Activated CD8-positive, alpha-beta memory T cell treated with anti-CD3 and anti-CD28 coated beads, Interleukin-2, amount 50 U/mL, for 4 hours (primary cell): ENCODE data around the gene TTC27.
"Not testable (repeated sequence)": the region's sequence is repeated elsewhere in the genome, so short reads cannot be mapped to it uniquely, and the experiment has no call there.

Source experiments
- DNase-seq: peaks from one replicate; pipeline ENCODE4 v3.0.0-alpha.2; 2020

TTC27 gene

DNA sequence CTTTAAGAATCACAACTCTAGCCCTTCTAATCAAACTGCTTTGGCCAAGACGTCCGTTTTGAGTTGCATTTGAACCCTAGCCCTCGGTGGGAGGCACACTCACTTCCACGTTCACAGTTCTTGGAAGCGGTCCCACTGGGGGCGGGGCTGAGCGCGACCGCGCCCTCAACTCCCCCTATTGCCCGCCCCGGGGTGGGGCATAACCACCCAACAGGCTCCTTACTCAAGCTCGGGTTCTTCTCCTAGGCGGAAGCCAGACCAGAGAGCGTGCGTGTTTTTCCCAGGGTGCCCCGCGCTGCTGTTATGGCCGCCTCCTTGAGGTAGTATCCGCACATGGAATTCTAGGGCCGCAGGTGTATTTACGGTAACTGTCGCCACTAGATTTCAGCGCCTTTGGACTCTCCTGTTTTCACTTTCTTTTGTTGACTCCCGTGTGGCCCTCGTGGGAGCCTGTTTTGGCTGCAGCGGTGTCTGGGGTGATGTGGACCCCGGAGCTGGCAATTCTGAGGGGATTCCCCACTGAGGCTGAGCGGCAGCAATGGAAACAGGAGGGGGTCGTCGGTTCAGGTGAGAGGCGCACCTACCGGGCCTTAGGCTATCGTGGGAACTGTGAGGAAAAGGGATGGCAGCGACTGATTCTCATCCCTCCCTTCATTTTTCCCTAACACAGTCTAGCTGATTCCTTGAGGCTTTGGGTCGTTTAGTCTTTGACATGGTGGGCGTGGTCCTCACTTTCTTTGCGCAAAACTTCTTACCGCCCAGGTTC is at the start of gene TTC27:
TSS of gene TTC27 (plus strand) at position 237 of the 766 bp plus-strand sequence. CDS start at position 480, 243 bp downstream.
- DNase-seq, result peak; percentile 95

DNA sequence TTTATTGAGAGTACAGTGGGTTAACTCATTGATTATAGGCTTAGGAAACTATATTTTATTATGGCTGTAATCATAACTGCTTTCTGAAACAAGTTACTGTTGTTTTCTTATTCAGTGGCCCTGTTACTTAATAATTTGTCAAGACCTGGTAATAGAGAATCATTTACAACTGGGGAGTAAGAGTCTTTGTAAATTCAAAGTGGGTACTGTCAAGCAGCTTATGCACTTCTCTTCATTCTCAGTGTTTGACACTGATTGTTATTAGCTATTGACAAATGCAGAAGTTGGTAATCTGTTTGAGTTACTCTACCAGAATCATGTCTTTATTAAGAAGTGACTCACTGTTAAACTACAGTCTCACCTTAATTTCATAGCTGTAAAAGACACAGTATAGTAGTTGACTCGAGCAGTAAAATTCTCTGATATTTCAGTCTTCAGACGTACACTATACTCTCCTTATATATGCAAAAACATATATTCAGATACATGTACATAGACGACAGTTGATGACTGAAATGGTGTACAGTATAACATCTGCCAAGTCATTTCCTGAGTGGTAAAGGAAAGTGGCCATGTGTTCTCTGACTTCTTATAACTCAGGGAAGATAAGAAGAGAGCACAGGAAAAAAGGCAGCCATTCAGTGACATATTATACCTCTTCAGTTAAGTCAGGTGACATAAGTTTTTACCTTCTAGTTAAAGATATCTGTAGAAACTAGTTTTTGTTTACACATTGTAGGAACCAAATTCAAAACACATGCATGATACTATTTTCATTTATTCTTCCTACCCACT is 36.0 kb upstream of the TTC27 start:
- DNase-seq, result no peak

DNA sequence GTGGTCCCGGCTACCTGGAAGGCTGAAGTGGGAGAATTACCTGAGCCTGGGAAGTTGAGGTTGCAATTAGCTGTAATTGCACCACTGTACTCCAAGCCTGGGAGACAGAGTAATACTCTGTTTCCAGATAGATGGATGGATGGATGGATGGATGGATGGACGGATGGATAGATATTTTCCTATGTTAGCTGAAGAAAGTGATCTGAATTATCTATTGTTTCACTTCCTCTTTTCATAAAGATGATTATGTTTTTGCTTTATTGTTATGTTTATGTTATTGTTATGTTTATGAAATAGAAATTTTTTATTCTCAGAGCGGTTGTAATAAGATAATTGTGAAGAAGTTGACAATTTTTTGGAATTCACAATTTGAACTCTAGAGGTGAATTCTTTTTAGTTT is 33.3 kb upstream of the TTC27 start:
- no peak for DNase-seq

DNA sequence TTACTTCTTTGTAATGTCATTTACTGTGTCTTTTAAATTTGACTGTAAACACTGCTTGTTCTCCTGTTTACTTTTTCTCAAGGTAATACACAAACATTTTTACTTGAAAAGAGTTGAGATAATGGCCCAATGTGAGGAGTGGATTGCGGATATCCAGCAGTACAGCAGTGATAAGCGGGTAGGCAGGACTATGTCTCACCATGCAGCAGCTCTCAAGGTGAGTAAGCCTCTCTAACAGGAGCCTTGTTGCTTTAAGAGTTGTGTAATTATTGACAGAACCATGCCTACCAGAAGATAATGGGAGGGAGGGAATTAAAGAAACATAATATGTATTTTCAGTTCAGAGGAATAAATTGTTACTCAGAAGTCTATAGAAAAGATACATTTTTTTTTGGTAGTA is 16.5 kb upstream of the TTC27 start:
- no peak for DNase-seq

DNA sequence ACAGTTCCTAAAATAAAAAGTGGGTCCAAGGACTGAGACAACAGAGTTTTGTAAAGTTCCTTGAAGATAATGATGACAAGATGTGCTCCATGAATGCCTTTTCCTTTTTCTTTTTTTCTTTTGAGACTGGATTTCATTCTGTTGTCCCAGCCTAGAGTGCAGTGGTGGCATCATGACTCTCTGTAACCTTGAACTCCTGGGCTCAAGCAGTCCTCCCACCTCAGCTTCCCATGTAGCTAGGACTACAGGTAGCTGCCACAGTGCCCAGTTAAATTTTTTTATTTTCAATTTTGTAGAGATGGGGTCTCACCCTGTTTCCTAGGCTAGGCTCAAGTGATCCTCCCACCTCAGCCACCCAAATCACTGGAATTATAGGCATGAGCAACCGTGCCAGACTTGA is 16.1 kb upstream of the TTC27 start:
- no peak for DNase-seq

DNA sequence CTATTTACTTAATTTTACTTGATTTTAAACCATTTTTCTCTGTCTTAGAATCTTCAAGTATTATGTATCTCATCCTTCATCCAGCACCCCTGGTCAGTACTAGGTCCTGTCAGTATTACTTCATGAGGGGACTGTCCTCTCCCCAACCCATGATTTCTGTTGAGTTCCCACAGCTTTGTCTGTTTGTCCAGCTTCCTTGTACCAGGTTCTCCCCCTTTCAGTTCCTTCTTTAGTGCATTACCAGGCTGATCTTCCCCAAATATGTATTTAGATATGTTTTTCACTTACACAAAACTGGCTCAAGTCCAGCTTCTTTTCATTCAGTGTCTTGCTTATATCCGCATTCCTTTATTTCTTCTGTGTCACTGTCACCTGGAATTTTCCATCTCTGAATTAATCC is 13.8 kb upstream of the TTC27 start:
- DNase-seq, result no peak

DNA sequence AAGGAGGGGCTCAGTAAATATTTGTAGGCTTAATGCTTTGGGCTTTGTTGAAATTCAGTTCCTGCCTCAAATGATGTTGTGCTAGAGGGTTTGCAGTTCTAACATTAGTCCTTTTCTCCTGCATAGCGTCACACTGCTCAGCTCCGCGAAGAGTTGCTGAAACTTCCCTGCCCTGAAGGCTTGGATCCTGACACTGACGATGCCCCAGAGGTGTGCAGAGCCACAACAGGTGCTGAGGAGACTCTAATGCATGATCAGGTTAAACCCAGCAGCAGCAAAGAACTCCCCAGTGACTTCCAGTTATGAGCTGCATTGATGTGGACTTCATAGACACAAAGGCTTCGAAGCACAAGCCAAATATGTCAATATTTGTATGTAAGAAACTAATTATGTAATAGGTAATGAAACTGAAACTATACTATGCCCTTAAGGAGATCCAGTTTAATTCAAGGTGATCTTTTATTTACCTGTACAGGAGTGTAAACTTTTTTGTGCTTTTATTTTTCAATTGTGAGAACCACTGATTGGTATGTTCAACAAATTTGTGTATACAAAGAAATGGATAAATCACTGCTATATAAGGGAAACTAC is 10.2 kb upstream of the TTC27 start:
- no peak for DNase-seq

DNA sequence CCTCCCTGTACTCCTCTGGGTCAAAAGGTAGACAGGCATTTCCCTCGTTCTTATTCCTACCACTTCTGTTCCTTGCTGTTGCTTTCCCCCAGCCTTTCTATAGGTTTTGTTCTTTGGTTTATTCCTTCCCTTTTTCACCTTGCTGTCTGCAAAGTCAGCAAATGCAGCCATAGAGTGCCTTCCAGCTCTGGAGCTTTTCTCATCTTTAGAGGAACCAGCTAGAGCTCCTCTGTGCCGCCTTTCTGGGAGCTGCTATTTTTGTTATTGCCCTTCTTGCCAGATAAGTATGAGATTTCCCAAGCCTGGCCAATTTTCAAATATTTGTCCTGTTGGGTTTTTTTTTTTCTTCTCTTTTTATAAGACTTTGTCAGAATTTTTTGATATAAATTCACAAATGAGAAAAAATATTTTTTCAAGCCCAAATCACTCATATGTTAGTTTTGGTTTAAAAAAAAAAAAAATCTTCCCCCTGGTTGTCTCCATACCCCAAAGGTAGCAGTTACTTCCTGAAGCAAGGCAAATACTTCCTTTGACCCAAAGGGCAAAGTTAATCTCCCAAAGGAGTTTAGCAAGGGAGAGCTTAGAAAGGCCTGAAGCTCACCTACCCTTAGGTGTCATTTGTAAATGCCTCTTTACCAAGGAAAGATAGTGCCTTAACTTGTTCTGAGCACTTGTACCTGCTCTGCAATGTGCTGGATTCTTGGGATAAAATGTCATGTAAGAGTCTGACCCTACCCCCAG is 5.1 kb upstream of the TTC27 start:
- DNase-seq, result no peak

DNA sequence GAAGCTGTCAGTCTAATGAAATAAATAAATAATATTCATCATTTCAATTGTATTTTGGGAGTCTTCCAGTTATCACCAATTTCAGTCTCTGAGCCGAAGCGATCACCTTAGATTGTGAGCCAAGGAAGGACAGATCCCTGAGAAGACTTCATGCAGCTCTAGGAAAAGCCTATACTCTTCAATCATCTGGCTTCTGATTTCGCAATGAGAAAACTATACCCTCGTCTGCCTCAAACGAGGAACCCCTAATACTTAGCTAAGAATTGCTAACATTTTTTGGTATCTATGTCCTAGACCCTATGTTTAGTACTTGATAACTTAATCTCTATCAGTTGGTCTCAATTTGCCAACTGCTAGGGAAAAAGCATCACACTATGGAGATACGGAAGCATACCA is 4.5 kb upstream of the TTC27 start:
- DNase-seq, result no peak

DNA sequence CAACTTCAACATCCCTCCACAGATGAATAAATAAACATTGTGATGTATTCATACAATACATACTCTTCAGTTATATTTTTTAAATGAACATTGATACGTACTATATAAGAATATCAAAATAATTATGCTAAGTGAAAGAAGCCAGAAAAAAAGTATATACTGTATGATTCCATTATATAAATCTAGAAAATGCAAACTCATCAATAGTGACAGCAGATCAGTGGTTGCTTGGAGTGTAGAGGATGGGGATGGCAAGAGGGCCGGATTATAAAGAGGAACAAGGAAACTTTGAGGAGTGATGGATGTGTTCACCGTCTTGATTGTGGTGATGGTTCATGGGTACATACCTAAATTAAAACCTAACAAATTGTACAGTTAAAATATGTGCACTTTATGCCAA is 3.0 kb upstream of the TTC27 start:
- DNase-seq, result no peak

DNA sequence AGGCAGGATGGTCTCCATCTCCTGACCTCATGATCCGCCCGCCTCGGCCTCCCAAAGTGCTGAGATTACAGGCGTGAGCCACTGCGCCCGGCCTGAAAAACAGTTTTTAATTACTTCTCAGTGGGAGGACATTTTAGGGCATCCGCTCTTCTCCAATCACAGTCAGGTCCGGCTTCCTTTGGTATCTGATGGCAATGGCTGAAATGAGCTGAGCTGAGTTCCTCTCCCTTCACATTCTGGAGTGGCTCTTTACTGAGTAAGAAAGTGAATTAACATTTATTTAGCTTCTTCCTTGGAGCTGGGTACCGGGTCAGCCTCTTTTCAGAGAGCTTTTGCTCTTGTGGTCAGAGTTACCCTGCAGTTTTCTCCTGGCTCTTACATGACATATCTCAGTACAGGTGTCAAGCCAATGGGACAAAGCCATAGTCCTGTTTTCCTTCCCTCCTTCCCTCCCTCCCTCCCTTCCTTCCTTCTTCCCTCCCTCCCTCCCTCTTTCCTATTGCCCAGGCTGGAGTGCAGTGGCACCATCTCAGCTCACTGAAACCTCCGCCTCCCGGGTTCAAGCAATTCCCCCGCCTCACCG is 1.1 kb upstream of the TTC27 start:
- no peak for DNase-seq

DNA sequence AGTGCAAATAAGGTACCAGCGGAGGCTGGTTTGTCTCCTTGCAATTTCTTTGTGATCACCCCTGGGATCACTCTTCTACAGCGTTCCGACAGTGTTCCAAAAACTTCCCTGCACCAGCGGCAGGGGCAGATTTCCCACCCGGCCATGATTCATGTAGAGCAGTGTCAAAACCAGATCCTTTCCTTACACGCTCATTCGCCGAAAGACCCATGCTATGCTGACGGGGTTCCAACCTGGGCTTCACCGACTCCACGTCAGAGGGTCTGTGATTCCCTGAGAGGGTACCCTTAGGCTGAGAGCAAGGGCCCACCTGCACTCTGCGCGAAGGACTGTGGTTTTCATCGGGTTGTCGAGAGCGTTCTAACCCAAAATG is 423 bp upstream of the TTC27 start:
- DNase-seq, result no peak

DNA sequence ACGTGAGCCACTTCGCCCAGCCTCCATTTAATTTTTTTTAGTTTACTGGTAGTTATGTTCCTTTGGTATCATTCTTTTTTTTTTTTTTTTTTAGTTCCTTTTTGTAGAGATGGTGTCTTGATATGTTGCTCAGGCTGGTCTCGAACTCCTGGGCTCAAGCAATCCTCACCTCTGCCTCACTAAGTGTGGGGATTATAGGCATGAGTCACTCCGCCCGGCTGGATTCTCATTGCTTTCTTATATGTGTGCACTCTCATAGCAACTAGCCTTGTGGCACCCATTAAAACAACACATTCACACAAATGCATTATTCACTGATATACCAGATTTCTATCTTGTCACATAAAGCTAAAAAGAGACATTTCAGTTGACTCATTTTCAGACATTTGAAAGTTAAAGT is 4.2 kb downstream of the TTC27 start:
- DNase-seq, result no peak

DNA sequence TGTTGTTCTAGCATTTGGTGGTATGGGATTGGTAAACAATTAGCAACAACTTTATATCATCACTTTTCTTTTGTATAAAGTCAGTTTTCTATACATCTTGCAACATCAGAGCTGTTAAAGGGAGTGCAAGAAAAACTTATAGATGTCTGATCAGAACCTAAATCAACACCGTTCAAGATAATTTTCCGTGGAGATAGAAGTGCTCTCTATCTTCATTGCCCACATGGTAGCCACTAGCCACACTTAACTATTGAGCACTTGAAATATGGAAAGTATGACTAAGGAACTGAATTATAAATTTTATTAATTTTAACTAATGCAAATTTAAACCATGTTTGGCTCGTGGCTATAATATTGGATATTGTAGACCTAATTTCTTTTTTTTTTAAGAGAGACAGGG is 5.2 kb downstream of the TTC27 start:
- DNase-seq, result no peak

DNA sequence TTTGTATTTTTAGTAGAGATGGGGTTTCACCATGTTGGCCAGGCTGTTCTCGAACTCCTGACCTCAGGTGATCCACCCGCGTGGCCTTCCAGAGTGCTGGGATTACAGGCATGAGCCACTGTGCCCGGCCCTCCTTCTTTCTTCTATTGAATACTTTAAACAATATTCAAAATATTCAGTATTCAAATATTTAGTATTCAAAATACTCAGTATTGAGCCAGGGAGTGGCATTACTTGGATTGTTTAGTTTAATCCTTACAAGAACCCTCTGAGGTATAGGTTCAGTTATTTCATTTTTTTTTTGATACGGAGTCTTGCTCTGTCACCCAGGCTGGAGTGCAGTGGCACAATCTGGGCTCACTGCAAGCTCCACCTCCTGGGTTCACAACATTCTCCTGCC is 10.7 kb downstream of the TTC27 start:
- DNase-seq, result not testable (repeated sequence)

DNA sequence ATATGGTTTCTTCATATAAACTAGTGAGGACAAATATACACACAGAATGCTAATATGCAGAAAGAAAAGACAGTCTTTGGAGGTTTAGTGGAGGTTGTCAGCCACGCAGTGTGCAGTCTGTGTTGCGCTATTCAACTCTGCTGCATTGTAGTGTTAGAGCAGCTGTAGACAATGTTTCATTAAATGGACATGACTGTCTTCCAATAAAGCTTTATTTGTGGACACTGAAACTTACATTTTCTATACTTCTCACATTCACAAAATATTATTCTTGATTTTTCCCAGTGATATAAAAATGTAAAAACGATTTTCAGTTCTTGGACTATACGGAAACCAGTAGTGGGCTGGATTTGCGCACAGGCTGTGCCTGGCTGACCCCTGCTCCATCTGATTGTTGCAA is 13.3 kb downstream of the TTC27 start:
- DNase-seq, result no peak

DNA sequence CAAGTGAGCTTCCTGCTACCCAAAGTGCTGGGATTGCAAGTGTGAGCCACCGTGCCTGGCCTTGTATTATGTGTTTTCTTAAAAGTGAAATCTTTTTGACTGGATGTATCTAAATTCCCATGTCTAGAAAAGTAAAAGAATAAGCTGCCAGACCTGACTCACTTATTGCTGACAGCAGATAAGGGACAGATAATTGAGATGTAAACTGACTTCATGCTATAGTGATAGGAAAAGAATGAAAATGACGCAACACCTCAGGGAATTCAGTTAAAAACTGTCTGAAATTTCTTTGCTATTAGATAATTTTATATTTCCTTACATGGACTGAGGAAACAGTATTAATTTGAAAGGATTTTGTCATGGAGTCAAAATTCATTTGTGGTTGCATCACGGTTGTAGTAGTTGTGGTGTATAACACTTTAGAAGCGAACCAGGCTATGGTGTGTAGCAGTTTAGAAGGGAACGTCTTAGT is 19.4 kb downstream of the TTC27 start:
- no peak for DNase-seq

DNA sequence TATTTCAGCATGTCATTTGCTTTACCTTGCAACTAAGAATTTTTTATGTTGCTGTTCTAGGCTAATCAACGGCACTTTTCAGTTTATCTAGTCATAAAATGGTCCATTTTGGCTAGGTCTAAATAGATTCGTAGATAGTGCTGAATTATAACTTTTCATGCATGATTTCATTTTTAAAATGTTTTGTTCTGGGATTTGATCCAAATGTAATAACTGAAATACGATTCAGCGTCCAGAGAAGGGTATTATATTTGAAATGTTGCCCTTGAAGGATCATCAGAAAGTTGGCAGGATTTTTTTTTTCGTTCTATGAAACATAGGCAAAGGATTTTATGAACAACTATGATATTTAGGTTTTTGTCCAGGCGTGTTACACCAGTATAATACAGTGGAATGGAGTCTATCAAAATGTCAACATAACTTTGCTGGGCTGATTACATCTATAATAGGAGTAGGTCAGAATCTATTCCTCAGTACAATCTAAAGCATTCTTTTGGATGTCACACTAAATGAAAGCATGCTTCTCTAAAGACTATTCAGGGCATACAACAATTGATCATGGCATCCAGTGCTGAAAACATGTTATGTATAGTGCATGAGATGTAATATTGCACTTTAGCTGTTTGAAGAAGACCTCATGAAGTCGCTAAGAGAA is 24.8 kb downstream of the TTC27 start:
- DNase-seq, result no peak

DNA sequence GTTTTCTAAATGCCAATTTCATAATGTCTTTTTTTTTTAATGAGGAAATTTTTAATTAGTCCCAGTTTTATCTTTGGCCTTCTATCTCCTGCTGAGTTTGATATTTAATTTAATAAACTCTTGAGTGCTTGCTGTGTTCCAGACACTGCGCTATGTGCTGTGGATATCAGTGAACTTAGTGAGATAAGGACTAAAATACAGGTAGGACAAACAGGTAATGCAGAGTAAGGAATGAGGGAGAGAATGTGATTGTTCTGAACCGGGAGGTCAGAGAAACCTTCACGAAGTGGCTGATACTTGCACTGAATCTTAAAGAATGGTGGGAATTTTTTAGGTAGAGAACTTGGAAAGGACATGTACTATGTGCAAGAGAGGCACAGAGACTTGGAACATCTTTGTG is 28.2 kb downstream of the TTC27 start:
- no peak for DNase-seq

DNA sequence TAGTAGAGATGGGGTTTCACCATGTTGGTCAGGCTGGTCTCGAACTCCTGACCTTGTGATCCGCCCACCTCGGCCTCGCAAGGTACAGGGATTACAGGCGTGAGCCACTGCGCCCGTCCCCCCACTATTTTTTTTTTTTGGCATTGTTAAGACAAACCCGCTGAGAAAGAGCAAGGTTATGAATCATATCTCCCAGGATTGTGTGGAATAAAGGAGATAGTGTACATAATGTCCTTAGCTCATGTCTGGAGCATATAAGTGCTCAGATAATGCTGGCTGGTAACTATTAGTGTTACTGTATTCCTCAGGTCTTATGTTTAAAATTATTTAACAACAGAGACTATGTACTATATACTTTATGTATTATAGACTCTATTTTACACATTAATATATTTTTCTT is 36.0 kb downstream of the TTC27 start:
- DNase-seq, result no peak

DNA sequence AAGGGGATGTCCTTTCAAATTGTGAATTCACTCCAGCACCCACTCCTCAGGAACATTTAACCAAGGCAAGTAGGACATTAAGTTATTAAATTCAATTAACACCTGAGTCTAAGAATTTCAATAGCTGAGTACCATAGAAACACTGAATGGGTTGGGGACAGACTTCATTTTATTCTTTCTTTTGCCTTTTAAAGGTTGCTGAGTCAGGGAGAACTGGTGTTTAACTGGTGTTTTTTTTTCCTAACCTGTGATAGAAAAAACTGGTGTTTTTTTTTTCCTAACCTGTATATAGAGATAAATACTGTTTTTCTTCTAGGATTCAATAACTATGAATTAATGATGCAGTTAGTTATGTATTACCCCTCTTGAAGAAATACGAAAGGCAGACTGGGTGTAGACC is 38.9 kb downstream of the TTC27 start:
- no peak for DNase-seq

DNA sequence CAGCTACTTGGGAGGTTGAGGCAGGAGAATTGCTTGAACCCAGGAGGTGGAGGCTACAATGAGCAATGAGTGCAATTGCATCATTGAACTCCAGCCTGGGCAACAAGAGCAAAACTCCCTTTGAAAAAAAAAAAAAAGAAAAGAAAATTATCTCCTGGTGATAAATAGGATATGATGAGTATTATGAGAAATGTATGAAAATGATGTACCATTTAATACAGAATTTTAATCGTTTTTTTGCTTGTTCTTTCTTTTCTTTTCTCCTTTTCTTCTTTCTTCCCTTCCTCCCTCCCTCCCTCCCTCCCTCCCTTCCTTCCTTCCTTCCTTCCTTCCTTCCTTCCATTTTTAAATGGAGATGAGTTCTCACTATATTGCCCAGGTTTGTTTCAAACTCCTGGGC is 40.4 kb downstream of the TTC27 start:
- no peak for DNase-seq
